Left ventricle myocardium superior (tissue), 1 donor: ENCODE measurements around the gene CTNNA1. TPM values are rescaled to one million over a fixed set of nuclear protein-coding genes. Genes with fewer than 3 reads are reported as not detected.
"Not testable (repeated sequence)": the region's sequence is repeated elsewhere in the genome, so short reads cannot be mapped to it uniquely, and the experiment has no call there.

ENCODE experiments used
- ATAC-seq: fragments of 200-7000 bp; cut with Tn5 transposase; one replicate; pipeline ENCODE4 v1.9.1; 2020; ENCODE audit warnings: mild to moderate bottlenecking, moderate library complexity
- DNase-seq: peaks from one replicate; pipeline ENCODE4 v3.0.0-alpha.2; 2020
- intact Hi-C: fragments of 100-400 bp; cut with micrococcal nuclease; formaldehyde crosslinking; loops from one replicate; pipeline ENCODE4 v1.11.0; 2022
- total RNA-seq: library from RNA; stranded (reverse); fragmentation: NEBNext Ultra II Directional; extraction: Animal tissue kit (Norgen Biotek cat#: 25700); gene quantifications from one replicate; pipeline ENCODE4 v1.2.1, GENCODE V29; 2021
- donor health status: DM: no; HTN: yes; CAD: no; lungs with severe emphysema.

CTNNA1 gene
- total RNA-seq, 1 donor from 2014 or later: 296 TPM

- peak; percentile 96 for DNase-seq
- intact Hi-C loops: no loop called here
- ATAC-seq: peak; percentile 71
These were observed 821 bp downstream of the CTNNA1 start for GRCh38 chr5:138753794-138754698.

DNA sequence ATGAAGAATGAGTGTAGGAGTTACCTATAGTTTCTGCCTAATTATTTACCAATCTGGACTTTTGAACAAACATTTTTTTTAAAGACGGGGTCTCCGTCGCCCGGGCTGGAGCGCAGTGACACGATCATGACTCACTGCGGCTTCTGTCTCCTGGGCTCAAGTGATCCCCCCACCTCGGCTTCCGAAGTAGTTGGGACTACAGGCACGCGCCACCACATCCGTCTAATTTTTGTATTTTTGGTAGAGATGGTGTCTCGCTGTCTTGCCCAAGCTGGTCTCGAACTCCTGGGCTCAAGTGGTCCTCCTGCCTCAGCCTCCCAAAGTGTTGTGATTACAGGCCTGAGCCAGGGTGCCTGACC, 1.5 kb downstream of the CTNNA1 start:
- DNase-seq (no peak), ATAC-seq (no peak)
- intact Hi-C loops: no loop called here

DNA sequence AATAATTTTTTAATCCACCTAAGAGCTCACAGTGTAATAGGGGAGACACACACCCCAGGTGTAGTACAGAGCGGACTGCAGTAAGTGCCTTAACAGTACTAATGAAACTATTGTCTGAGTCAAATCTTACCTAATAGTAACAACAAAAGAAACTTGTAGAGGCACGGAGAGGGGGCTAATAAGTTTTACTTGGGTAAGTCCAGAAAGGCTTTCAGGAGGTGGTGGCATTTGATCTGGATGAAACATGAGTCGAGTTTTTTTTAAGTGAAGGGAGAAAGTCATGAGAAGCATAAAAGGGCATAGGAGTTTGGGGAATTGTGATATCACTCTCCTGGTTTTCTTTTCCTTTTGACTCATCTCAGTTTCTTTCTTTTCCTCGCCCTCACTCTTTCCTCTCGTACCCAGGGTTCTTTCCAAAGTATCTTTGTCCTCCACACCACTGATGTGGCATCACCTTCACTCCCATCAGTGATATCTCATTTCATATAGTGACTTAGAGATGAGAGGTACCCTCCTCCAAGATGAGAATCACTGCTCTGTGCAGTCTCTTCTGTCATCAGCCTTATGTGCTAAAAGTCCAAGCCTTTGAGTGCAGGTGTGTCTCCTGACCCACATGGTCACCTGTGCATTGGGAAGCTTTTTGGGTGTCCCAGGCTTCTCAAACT, 2.0 kb downstream of the CTNNA1 start:
- DNase-seq (no peak), ATAC-seq (no peak)
- intact Hi-C loops: no loop called here

GRCh38 chr5:138757061-138757776, 4.0 kb downstream of the CTNNA1 start:
- ATAC-seq: no peak
- intact Hi-C loops: no loop called here

GRCh38 chr5:138760448-138761110, 7.4 kb downstream of the CTNNA1 start:
- ATAC-seq (peak; percentile 20), DNase-seq (no peak)
- intact Hi-C loops: no loop called here

More at GRCh38 chr5:138757061-138757776, 4.0 kb downstream of the CTNNA1 start:
- no peak for DNase-seq

GRCh38 chr5:138761115-138761514, 7.9 kb downstream of the CTNNA1 start:
- intact Hi-C loops, DNase-seq, ATAC-seq: not testable (repeated sequence)

- ATAC-seq, DNase-seq, intact Hi-C loops: not testable (repeated sequence)
These were observed 8.4 kb downstream of the CTNNA1 start for GRCh38 chr5:138761670-138762069.

- ATAC-seq (no peak), DNase-seq (no peak)
- intact Hi-C loops: no loop called here
These were observed 8.9 kb downstream of the CTNNA1 start for GRCh38 chr5:138762110-138762509.

DNA sequence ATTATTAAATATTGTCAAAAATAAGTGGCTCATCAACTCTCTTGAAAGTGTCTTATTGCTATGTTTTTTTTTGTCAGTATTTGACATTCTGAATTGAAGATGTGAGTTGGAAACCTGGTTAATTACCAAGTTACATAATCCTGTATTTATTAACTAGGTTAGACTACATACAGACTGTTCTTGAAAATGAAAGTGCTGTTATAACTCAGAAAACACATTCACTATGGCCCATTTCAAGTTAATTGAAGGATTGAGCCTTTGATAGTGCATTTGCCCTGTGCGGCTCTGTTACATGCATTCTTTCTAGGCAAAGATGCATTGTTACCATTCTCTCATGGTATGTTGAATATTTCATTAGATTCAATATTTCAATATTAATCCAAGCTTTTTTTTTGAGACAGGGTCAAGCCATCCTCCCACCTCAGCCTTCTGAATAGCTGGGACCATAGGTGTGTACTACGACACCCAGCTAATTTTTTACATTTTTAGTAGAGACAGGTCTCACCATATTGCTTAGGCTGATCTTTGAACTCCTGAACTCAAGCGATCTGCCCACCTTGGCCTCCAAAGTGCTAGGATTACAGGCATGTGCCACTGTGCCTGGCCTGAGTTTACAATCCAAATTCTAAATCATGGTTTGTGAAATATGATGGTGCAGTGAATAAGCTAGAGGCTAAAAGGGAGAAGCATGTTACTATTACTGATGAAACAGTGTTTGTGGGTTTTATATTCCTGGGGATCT, 10.0 kb downstream of the CTNNA1 start:
- DNase-seq: no peak
- intact Hi-C loops: no loop called here
- ATAC-seq: no peak

DNA sequence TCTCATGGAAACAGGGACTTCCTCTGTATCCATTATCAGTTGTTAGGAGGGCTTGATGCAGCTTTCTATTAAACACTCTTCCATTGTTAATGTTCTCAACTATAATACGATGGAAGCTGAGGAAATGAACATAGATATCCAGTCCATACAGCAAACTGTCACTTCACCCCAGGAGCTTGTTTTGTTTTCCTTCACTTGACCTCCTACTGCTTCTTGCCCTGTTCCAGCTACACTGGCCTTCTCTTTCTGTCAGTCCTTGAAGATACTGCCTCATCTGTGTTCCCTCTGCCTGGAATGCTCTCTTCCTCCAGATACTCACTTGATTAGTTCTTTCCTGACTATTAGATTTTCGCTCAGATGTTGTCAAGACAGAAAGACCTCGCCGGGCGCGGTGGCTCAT, 17.1 kb downstream of the CTNNA1 start:
- no peak for DNase-seq
- no peak for ATAC-seq
- intact Hi-C loops: no loop called here

DNA sequence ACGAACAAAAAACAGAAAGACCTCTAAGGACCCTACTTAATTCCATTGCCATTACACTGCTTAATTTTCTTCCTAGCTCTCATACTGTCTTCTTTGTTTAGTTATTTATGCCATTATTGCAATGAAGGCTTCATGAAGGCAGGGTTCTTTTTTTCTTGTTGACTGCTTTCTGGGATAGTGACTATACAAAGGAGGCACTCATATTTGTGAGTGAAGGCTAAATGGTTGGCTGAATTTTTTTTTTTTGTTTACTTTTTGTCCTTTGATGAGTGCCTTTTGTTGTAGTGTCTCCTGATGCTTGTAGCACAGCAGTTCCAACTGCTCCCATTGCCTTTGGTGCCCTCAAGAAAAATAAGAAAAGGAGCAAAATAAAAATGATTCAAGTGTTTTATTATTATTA, 17.8 kb downstream of the CTNNA1 start:
- intact Hi-C loops: no loop called here
- no peak for DNase-seq
- ATAC-seq: no peak

DNA sequence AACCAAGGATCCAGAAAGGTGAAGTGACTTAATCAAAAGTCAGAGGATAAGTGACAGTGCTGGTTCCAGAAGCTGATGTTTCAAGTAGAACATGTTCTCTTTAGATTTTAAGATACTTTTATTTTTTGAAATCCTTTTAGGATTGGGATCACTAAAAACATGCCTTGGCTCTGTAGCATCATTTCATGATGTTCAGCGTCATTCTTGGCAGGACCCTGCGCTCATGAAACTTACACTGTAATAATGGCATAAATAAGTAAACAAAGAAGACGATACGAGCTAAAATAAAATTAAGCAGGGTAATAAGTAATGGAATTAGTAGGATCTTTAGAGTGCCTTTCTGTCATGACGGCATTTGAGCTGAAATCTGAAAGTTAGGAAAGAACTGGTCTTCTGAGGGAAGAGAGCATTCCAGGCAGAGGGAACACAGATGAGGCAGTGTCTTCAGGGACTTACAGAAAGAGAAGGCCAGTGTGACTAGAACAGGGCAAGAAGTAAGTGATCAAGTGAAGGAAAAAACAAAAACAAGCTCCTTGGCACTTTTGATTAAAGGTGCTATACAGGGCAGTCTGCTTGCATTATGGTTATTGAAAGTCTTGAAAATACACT, 19.9 kb downstream of the CTNNA1 start:
- intact Hi-C loops: no loop called here
- DNase-seq: no peak
- ATAC-seq: peak; percentile 61

- intact Hi-C loops, DNase-seq: not testable (repeated sequence)
- ATAC-seq: peak; percentile 11
These were observed 20.4 kb downstream of the CTNNA1 start for GRCh38 chr5:138773624-138774023.

DNA sequence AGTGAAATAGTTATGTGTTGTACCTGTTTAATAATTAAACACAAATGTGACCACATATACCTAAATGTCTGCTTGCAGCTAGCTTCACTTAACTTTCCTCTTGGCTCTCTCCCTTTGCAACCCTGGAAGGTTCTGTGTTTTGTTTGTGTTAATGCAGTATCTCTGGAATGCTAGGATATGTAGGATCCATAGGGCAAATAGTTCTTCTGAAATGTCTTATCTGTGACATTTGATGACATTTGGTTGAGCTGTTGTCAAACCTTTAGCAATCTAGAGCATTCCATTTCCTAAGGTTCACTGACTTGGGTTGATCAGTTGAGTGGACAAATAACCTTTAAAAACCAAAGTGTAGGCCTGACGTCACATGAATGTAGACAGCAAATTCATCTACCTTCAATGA, 21.8 kb downstream of the CTNNA1 start:
- intact Hi-C loops: no loop called here
- DNase-seq: no peak
- no peak for ATAC-seq

- DNase-seq: no peak
- ATAC-seq: no peak
- intact Hi-C loops: no loop called here
These were observed 25.0 kb downstream of the CTNNA1 start for GRCh38 chr5:138778234-138778633.

GRCh38 chr5:138783976-138784375, 30.8 kb downstream of the CTNNA1 start:
- ATAC-seq: no peak

GRCh38 chr5:138784590-138784989, 31.4 kb downstream of the CTNNA1 start:
- DNase-seq (no peak), ATAC-seq (peak; percentile 18)
- intact Hi-C loops: no loop called here

More at GRCh38 chr5:138783976-138784375, 30.8 kb downstream of the CTNNA1 start:
- intact Hi-C loops: no loop called here
- no peak for DNase-seq

DNA sequence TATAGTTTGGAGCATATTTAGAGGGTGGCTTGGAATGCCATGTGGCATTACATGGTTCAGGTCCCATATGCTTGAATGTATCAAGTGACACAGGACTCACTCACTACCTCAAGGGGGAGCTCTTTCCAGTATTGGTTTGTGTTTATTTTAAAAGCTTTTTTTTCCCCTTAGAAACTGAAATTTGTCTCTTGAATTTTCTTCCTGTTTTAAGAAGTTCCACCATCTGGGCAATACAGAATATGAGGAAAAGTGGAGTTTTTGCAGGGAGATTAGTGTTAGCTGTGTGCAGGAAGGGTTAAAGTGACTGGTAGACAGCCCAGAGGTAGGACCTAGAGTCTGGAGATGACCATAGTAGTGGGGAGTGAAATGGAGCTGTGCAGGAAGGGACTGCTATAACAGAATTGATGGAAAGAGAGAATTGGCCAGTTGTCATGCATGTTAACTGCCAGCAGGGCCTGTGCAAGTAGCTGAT, 36.6 kb downstream of the CTNNA1 start:
- no peak for DNase-seq
- ATAC-seq: peak; percentile 43
- intact Hi-C loops: no loop called here
